ENCODE results near the gene MESP1.

GRCh38 chr15:89770041-89770440 lies 19.0 kb upstream of the MESP1 start:
- TF ChIP-seq POLR2A (IDR thresholded peaks at IDR 0.05) (no peak), CTCF (IDR thresholded peaks at IDR 0.05) (no peak), EP300 (IDR thresholded peaks at IDR 0.05) (no peak)
